A673 (cell line): ENCODE data around the gene NCLN.

Experiments used
- CTCF ChIP-seq: fragments of 300-800, 200-600 bp; sonication (generic); conservative IDR thresholded peaks from 2 replicates; pipeline ENCODE4 v1.5.1; 2017; ENCODE audit warnings: low read depth, mild to moderate bottlenecking, antibody characterized with exemption, low read length, moderate library complexity, mixed read lengths
- EZH2 ChIP-seq: fragments of 200-600 bp; sonication (generic); IDR thresholded peaks from 2 replicates; pipeline ENCODE4 v1.6.1; 2017; ENCODE audit warnings: borderline replicate concordance, low read depth, mild to moderate bottlenecking, mixed read lengths, antibody characterized with exemption, low read length; ENCODE audit not compliant: poor library complexity, severe bottlenecking

GRCh38 chr19:3207461-3208242 lies 21.9 kb downstream of the NCLN start:
- no peak for TF ChIP-seq EZH2
- TF ChIP-seq CTCF: no peak
